ENCODE data around the gene CABLES2.

DNA sequence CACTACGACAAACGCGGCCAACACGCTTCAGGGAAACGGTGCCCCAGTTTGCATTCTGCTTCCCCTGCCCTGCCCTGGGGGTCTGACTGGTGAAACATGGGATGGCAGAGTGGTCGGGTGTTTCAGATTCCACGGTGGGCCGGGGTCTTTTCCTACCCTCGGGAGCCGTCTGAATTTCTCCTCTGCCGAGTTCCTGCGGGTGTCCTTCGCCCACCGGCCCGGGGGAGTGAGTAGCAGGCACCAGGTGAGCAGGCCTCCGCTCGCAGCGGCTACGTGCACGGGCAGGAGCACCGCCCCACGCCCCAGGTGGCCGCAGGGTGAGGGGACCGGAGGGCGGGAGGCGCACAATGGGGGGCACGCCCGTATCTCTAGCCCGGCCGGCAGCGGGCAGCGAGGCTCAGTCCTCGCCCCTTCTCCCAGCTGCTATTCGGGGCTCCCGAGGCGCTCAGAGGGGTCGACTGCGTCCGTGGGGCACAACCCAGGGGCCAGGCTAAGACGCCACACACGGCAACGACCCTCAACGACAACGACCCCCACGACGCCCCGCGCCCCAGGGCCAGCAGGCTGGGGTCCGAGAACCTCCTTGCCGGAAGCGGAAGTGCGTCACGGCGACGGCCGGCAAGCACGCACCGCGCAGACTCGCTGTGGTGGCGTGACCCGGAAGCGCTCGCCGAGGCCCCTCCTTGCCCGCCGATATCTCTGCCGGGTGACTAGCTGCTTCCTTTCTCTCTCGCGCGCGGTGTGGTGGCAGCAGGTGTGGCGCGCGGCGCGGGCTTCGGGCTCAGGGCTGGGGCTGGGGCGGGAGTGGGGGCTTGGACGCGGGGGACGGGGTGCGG lies 20.5 kb downstream of the CABLES2 start, which contains the start of gene RPS21:
- TF ChIP-seq, protein P1, sequence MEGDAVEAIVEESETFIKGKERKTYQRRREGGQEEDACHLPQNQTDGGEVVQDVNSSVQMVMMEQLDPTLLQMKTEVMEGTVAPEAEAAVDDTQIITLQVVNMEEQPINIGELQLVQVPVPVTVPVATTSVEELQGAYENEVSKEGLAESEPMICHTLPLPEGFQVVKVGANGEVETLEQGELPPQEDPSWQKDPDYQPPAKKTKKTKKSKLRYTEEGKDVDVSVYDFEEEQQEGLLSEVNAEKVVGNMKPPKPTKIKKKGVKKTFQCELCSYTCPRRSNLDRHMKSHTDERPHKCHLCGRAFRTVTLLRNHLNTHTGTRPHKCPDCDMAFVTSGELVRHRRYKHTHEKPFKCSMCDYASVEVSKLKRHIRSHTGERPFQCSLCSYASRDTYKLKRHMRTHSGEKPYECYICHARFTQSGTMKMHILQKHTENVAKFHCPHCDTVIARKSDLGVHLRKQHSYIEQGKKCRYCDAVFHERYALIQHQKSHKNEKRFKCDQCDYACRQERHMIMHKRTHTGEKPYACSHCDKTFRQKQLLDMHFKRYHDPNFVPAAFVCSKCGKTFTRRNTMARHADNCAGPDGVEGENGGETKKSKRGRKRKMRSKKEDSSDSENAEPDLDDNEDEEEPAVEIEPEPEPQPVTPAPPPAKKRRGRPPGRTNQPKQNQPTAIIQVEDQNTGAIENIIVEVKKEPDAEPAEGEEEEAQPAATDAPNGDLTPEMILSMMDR (IDR thresholded peaks at IDR 0.05): peak in 2 of 3 experiments; percentile 21 to 28
- TF ChIP-seq POLR2A (IDR thresholded peaks at IDR 0.05; ENCODE audit: low read depth) (peak; percentile 96), POLR2AphosphoS5 (IDR thresholded peaks at IDR 0.05) (peak; percentile 98 to 99), EP300 (IDR thresholded peaks at IDR 0.05) (no peak)
